T-helper 17 cell (primary cell): ENCODE results near the gene GALNT15. TPM values are rescaled to one million over a fixed set of nuclear protein-coding genes. Genes with fewer than 3 reads are reported as not detected.

Source experiments
- ATAC-seq: fragments of 150-1000 bp; cut with Tn5 transposase; 2 replicates; pipeline ENCODE4 v1.10.0; 2021; ENCODE audit warnings: mild to moderate bottlenecking, moderate library complexity
- DNase-seq, 3 donors: peaks; one replicate each; pipeline versions ENCODE4 v3.0.0 to v3.0.0-alpha.2; 2020 to 2021
- H3K9me3 ChIP-seq: one replicate; pipeline ENCODE4 v1.7.0; 2013; ENCODE audit warnings: low read length, mild to moderate bottlenecking; ENCODE audit not compliant: control insufficient read depth, poor library complexity, severe bottlenecking
- H3K27ac Mint-ChIP-seq: one replicate; pipeline ENCODE4 v1.8.0; 2022; ENCODE audit warnings: mild to moderate bottlenecking, moderate library complexity, mixed read lengths
- H3K27me3 Mint-ChIP-seq: one replicate; pipeline ENCODE4 v1.8.0; 2022; ENCODE audit warnings: mixed read lengths
- H3K36me3 Mint-ChIP-seq: one replicate; pipeline ENCODE4 v1.8.0; 2022; ENCODE audit warnings: low read depth, mixed read lengths
- H3K4me1 Mint-ChIP-seq: one replicate; pipeline ENCODE4 v1.8.0; 2022; ENCODE audit warnings: mild to moderate bottlenecking, mixed read lengths
- H3K4me3 Mint-ChIP-seq: one replicate; pipeline ENCODE4 v1.8.0; 2022; ENCODE audit warnings: mild to moderate bottlenecking, moderate library complexity, mixed read lengths
- total RNA-seq, 4 donors: library from RNA in 2 of 4; stranded (reverse) in 2 of 4; gene quantifications; one replicate each; pipeline ENCODE4 v1.2.3 and lab custom pipeline; 2022 to 2026

Gene GALNT15
- total RNA-seq, 2 donors from 2014 or later = 0.42 TPM; not detected in 1

- Mint-ChIP-seq H3K4me1 (peaks cover 11% of the 10 kb centered on the region), H3K4me3 (no peak overlapping the region), H3K36me3 (no peaks in the 10 kb centered on the region), H3K27ac (no peak overlapping the region), H3K27me3 (peaks cover 51% of the 10 kb centered on the region)
- ATAC-seq = no peak
- no peak for DNase-seq
- H3K9me3 ChIP-seq = no peaks in the 10 kb centered on the region
These were observed 759 bp downstream of the GALNT15 start for GRCh38 chr3:16174976-16175901.

GRCh38 chr3:16176391-16177030 is 2.0 kb downstream of the GALNT15 start:
- Mint-ChIP-seq H3K27me3 (peaks cover 51% of the 10 kb centered on the region), H3K4me1 (peaks cover 11% of the 10 kb centered on the region), H3K27ac (no peak overlapping the region), H3K36me3 (no peaks in the 10 kb centered on the region), H3K4me3 (no peak overlapping the region)
- H3K9me3 ChIP-seq = no peaks in the 10 kb centered on the region
- DNase-seq = no peak
- no peak for ATAC-seq

- no peak overlapping the region for H3K27ac Mint-ChIP-seq
- peaks cover 11% of the 10 kb centered on the region for H3K4me1 Mint-ChIP-seq
- peaks cover 51% of the 10 kb centered on the region for H3K27me3 Mint-ChIP-seq
- DNase-seq (no peak), ATAC-seq (no peak)
- H3K9me3 ChIP-seq = no peaks in the 10 kb centered on the region
- no peaks in the 10 kb centered on the region for H3K36me3 Mint-ChIP-seq
- H3K4me3 Mint-ChIP-seq = no peak overlapping the region
These were observed 2.9 kb downstream of the GALNT15 start for GRCh38 chr3:16177382-16177781.

GRCh38 chr3:16177962-16178627 is 3.6 kb downstream of the GALNT15 start:
- peak; percentile 28 to 57 (median 31) for DNase-seq
- Mint-ChIP-seq H3K36me3 (no peaks in the 10 kb centered on the region), H3K4me3 (no peak overlapping the region), H3K27ac (no peak overlapping the region), H3K27me3 (peaks cover 48% of the 10 kb centered on the region), H3K4me1 (peaks cover 11% of the 10 kb centered on the region)
- peak; percentile 86 for ATAC-seq
- no peaks in the 10 kb centered on the region for H3K9me3 ChIP-seq

- Mint-ChIP-seq H3K4me3 (no peak overlapping the region), H3K36me3 (no peaks in the 10 kb centered on the region), H3K27me3 (peaks cover 44% of the 10 kb centered on the region), H3K27ac (no peak overlapping the region), H3K4me1 (peaks cover 11% of the 10 kb centered on the region)
- DNase-seq (no peak), ATAC-seq (no peak)
- H3K9me3 ChIP-seq = no peaks in the 10 kb centered on the region
These were observed 4.1 kb downstream of the GALNT15 start for GRCh38 chr3:16178628-16178988.

GRCh38 chr3:16179261-16179660 is 4.8 kb downstream of the GALNT15 start:
- DNase-seq (no peak), ATAC-seq (no peak)
- Mint-ChIP-seq H3K4me1 (peaks cover 11% of the 10 kb centered on the region), H3K4me3 (no peak overlapping the region), H3K27ac (no peak overlapping the region), H3K36me3 (no peaks in the 10 kb centered on the region), H3K27me3 (peaks cover 38% of the 10 kb centered on the region)
- no peaks in the 10 kb centered on the region for H3K9me3 ChIP-seq

- Mint-ChIP-seq H3K36me3 (no peaks in the 10 kb centered on the region), H3K27ac (no peak overlapping the region), H3K4me1 (peaks cover 8% of the 10 kb centered on the region), H3K27me3 (peaks cover 30% of the 10 kb centered on the region), H3K4me3 (no peak overlapping the region)
- ATAC-seq (no peak), DNase-seq (no peak)
- H3K9me3 ChIP-seq = no peaks in the 10 kb centered on the region
These were observed 5.6 kb downstream of the GALNT15 start for GRCh38 chr3:16179771-16180736.

- ATAC-seq (no peak), DNase-seq (no peak)
- H3K4me1 Mint-ChIP-seq = peaks cover 8% of the 10 kb centered on the region
- H3K9me3 ChIP-seq = no peaks in the 10 kb centered on the region
- H3K27ac Mint-ChIP-seq = no peak overlapping the region
- no peaks in the 10 kb centered on the region for H3K36me3 Mint-ChIP-seq
- H3K4me3 Mint-ChIP-seq = no peak overlapping the region
- peaks cover 30% of the 10 kb centered on the region for H3K27me3 Mint-ChIP-seq
These were observed 6.3 kb downstream of the GALNT15 start for GRCh38 chr3:16180737-16181134.

GRCh38 chr3:16181361-16181760 is 6.9 kb downstream of the GALNT15 start:
- DNase-seq = no peak
- Mint-ChIP-seq H3K36me3 (no peaks in the 10 kb centered on the region), H3K4me3 (no peak overlapping the region), H3K27me3 (peaks cover 25% of the 10 kb centered on the region), H3K27ac (no peak overlapping the region), H3K4me1 (peaks cover 8% of the 10 kb centered on the region)
- ATAC-seq = no peak
- no peaks in the 10 kb centered on the region for H3K9me3 ChIP-seq

- no peaks in the 10 kb centered on the region for H3K9me3 ChIP-seq
- no peak for ATAC-seq
- Mint-ChIP-seq H3K4me3 (no peak overlapping the region), H3K27me3 (peaks cover 19% of the 10 kb centered on the region), H3K27ac (no peak overlapping the region), H3K4me1 (peaks cover 10% of the 10 kb centered on the region), H3K36me3 (no peaks in the 10 kb centered on the region)
- no peak for DNase-seq
These were observed 7.7 kb downstream of the GALNT15 start for GRCh38 chr3:16182183-16182582.

GRCh38 chr3:16182612-16183011 is 8.1 kb downstream of the GALNT15 start:
- DNase-seq (no peak), ATAC-seq (no peak)
- H3K4me3 Mint-ChIP-seq = no peak overlapping the region
- H3K4me1 Mint-ChIP-seq = peaks cover 10% of the 10 kb centered on the region
- H3K9me3 ChIP-seq = no peaks in the 10 kb centered on the region
- H3K27ac Mint-ChIP-seq = no peak overlapping the region
- peaks cover 16% of the 10 kb centered on the region for H3K27me3 Mint-ChIP-seq
- H3K36me3 Mint-ChIP-seq = no peaks in the 10 kb centered on the region

- H3K9me3 ChIP-seq = no peaks in the 10 kb centered on the region
- Mint-ChIP-seq H3K27me3 (peaks cover 16% of the 10 kb centered on the region), H3K36me3 (no peaks in the 10 kb centered on the region), H3K4me3 (no peak overlapping the region), H3K4me1 (peaks cover 8% of the 10 kb centered on the region), H3K27ac (no peak overlapping the region)
- ATAC-seq = no peak
- DNase-seq = no peak
These were observed 8.6 kb downstream of the GALNT15 start for GRCh38 chr3:16183082-16183481.
